SK-N-MC (cell line): ENCODE measurements around the gene IL17RC.

ENCODE experiments used
- DNase-seq: peaks from one replicate; pipeline ENCODE4 v3.0.0-alpha.2; 2011; ENCODE audit warnings: low read depth, low spot score
- H3K27ac ChIP-seq: fragments of 200-600 bp; sonication (generic); 2 replicates; pipeline ENCODE4 v1.5.1; 2016; ENCODE audit warnings: mixed run types
- H3K36me3 ChIP-seq: fragments of 200-600 bp; sonication (generic); 2 replicates; pipeline ENCODE4 v1.6.1; 2017; ENCODE audit warnings: antibody characterized with exemption, low read length, mixed read lengths; ENCODE audit not compliant: insufficient read depth
- H3K4me3 ChIP-seq: fragments of 200-600 bp; sonication (generic); 2 replicates; pipeline ENCODE4 v1.5.1; 2016
- H3K9ac ChIP-seq: fragments of 200-600 bp; sonication (generic); 2 replicates; pipeline ENCODE4 v1.8.0; 2017; ENCODE audit warnings: mixed run types, mixed read lengths; ENCODE audit not compliant: insufficient read length
- H3K9me3 ChIP-seq: fragments of 200-600 bp; sonication (generic); 2 replicates; pipeline ENCODE4 v1.6.1; 2017; ENCODE audit warnings: low read depth, mild to moderate bottlenecking, antibody characterized with exemption, low read length, moderate library complexity, mixed read lengths
- EZH2 ChIP-seq: fragments of 200-600 bp; sonication (generic); IDR thresholded peaks from one replicate; pipeline ENCODE4 v1.6.1; 2017; ENCODE audit warnings: antibody characterized with exemption
- FOXP2 ChIP-seq: optimal IDR thresholded peaks from 2 replicates; pipeline ENCODE3; 2011; ENCODE audit warnings: mild to moderate bottlenecking, moderate library complexity; ENCODE audit not compliant: insufficient read depth; ENCODE audit errors: extremely low read length, control extremely low read depth
- POLR2AphosphoS5 ChIP-seq: IDR thresholded peaks from 2 replicates; pipeline ENCODE4 v1.6.1; 2012; ENCODE audit warnings: mild to moderate bottlenecking, low read depth, low read length, borderline replicate concordance

IL17RC gene

DNA sequence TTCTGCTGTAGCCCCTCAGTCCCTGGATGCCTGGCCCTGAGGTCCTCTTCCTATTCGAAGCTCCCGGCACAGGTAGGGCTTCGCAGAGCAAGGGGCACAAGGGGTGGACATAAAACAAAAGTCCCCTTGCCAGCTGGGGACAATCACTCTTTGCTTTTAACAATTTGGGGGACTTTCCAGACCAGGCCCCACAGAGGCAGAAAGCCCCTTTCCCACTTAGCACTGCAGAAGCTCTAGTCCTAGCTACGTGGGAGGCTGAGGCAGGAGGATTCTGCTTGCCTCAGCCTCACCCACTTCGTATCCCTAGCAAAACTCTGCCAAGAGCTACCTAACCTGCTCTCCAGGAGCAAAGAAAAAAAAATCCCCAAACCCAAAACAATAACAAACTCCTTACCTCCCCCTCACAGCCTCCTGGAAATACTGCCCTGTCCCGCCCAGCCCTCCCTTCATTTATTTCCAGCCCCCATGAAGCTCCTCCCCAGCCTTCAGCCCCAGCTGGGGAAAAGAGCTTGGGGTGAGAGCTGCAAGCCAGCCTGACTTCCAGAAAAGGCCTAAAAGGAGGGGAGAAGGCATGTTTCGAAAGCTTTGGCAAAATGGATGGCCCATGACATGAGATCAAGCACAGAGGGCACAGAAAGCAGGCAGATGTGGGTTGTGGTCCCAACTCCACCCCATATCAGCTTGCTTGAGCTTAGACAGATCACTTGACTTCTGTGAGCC, 36.9 kb upstream of the IL17RC start, which contains the start of gene CIDEC:
Gene CIDEC, minus strand, starts transcription at position 424 of the 720 bp plus-strand sequence. CDS start 1,767 bp downstream, outside the sequence.
- no peak for DNase-seq
- Histone ChIP-seq H3K4me3 (no peak within 1 kb of the TSS), H3K36me3 (no peaks in the 10 kb centered on the region), H3K9ac (no peak within 1 kb of the TSS), H3K27ac (no peak within 1 kb of the TSS), H3K9me3 (no peaks in the 10 kb centered on the region)
- TF ChIP-seq EZH2 (no peak), FOXP2 (no peak), POLR2AphosphoS5 (no peak)

- H3K4me3 ChIP-seq: no peak overlapping the region
- DNase-seq: no peak
- no peak overlapping the region for H3K27ac ChIP-seq
- H3K9ac ChIP-seq: no peak overlapping the region
- H3K9me3 ChIP-seq: no peaks in the 10 kb centered on the region
- TF ChIP-seq EZH2: no peak
- TF ChIP-seq POLR2AphosphoS5: no peak
- TF ChIP-seq FOXP2: no peak
- H3K36me3 ChIP-seq: no peaks in the 10 kb centered on the region
Observed at GRCh38 chr3:9881441-9881840, 35.5 kb upstream of the IL17RC start.

DNA sequence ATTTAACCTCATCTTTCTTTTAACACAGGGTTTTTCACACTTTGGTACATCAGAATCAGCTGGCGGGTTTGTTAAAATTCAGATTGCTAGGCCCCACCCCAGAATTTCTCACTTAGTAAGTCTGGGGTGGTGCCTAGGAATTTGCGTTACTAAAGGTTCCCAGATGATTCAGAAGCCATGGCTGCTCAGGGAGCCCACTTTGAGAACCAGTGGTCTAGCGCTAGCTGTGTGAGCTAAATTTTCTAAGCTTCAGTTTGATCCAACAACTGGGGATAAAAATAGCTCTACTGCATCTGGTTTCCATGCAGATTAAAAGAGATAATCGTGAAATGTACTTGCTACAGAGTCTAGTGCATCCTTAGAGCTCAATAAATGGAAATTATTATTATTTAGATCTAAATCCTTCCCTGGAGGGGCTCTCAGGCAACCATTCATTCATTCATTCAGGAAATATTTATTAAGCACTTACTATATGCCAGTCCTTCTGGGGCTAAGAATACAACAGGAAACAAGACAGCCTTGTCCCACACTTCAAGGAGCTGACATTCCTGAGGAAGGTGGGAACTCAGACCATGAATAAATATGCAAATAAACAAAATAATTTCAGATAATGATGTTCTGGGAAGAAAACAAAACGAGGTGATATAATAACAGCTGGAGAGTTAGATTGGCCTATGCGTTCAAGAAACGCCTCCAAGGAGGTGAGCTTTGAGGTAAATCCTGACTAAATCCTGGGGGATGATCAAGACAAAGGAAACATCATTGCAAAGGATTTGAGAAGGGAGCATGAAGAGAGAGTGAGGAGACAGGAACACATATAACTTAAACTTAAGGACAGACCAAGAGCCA, 33.0 kb upstream of the IL17RC start:
- H3K27ac ChIP-seq: no peak overlapping the region
- H3K36me3 ChIP-seq: no peaks in the 10 kb centered on the region
- DNase-seq: no peak
- no peak for TF ChIP-seq POLR2AphosphoS5
- no peak for TF ChIP-seq FOXP2
- no peak for TF ChIP-seq EZH2
- no peak overlapping the region for H3K4me3 ChIP-seq
- no peak overlapping the region for H3K9ac ChIP-seq
- H3K9me3 ChIP-seq: no peaks in the 10 kb centered on the region

- TF ChIP-seq EZH2 (no peak), POLR2AphosphoS5 (no peak), FOXP2 (no peak)
- H3K9me3 ChIP-seq: no peaks in the 10 kb centered on the region
- H3K9ac ChIP-seq: no peak overlapping the region
- H3K4me3 ChIP-seq: no peak overlapping the region
- DNase-seq: no peak
- H3K27ac ChIP-seq: no peak overlapping the region
- H3K36me3 ChIP-seq: no peaks in the 10 kb centered on the region
Observed at GRCh38 chr3:9884555-9885165, 32.2 kb upstream of the IL17RC start.

GRCh38 chr3:9886328-9886727, 30.6 kb upstream of the IL17RC start:
- Histone ChIP-seq H3K36me3 (no peaks in the 10 kb centered on the region), H3K9ac (no peak overlapping the region), H3K27ac (no peak overlapping the region), H3K4me3 (no peak overlapping the region), H3K9me3 (no peaks in the 10 kb centered on the region)
- TF ChIP-seq POLR2AphosphoS5 (no peak), EZH2 (no peak), FOXP2 (no peak)
- DNase-seq: no peak

DNA sequence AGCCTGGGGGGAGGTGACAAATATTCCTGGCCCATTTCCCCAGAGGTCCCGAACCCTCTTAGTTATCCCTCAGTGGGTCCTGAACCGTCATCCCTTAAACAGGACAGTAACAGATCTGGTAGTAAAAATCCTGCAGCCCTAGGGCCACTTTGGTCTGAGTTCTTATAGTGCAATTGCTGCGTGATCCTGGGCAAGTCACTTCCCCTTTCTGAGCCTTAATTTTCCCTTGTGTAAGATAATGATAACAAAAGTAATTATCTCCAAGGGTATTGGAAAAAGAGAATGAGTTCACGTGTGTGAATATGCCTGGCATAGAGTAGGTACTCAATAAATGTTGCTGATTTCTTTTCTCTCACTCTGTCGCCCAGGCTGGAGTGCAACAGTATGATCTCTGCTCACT, 29.4 kb upstream of the IL17RC start:
- Histone ChIP-seq H3K36me3 (peaks cover 2% of the 10 kb centered on the region; the same call in 1 of the 2 replicates), H3K4me3 (no peak overlapping the region), H3K9me3 (no peaks in the 10 kb centered on the region), H3K27ac (no peak overlapping the region), H3K9ac (no peak overlapping the region)
- no peak for TF ChIP-seq EZH2
- no peak for TF ChIP-seq POLR2AphosphoS5
- TF ChIP-seq FOXP2: no peak
- no peak for DNase-seq

GRCh38 chr3:9888540-9888939, 28.4 kb upstream of the IL17RC start:
- TF ChIP-seq EZH2 (no peak), FOXP2 (no peak), POLR2AphosphoS5 (no peak)
- H3K9me3 ChIP-seq: no peaks in the 10 kb centered on the region
- peaks cover 10% of the 10 kb centered on the region; the same call in 1 of the 2 replicates for H3K36me3 ChIP-seq
- DNase-seq: no peak
- H3K9ac ChIP-seq: no peak overlapping the region
- no peak overlapping the region for H3K4me3 ChIP-seq
- H3K27ac ChIP-seq: no peak overlapping the region

DNA sequence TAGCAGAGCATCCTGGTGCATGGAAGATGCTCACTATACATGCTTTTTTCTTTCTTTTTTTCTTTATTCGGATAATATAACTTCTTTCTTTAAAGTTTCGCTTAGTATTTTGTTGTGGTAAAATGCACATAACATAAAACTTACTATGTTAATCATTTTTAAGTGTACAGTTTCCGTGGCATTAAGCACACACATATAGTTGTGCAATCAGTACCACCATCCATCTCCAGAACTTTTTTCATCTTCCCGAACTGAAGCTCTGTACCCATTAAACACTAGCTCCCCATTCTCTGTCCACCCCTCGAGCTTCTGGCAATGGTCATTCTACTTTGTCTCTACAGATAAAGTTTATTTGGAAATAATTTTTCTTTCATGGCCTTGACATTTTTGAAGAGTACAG, 27.5 kb upstream of the IL17RC start:
- Histone ChIP-seq H3K9me3 (no peaks in the 10 kb centered on the region), H3K27ac (no peak overlapping the region), H3K9ac (no peak overlapping the region), H3K36me3 (peaks cover 10% of the 10 kb centered on the region; the same call in 1 of the 2 replicates), H3K4me3 (no peak overlapping the region)
- DNase-seq: no peak
- no peak for TF ChIP-seq FOXP2
- no peak for TF ChIP-seq POLR2AphosphoS5
- no peak for TF ChIP-seq EZH2
